Adrenal gland (tissue), 5 donors: Measurements from ENCODE around the gene TNFSF8.

Experiments
- POLR2A ChIP-seq, 2 donors: fragments of 450-650 bp; IDR thresholded peaks; one replicate each; pipeline ENCODE4 v1.6.1; 2017; ENCODE audit warnings: antibody characterized with exemption in 2 of 2, mild to moderate bottlenecking in 2 of 2, moderate library complexity in 1 of 2
- TF ChIP-seq, protein P1 (sequence below), 6 experiments: fragments of 450-650 bp in 4 of 6; fragments of 200-600 bp in 2 of 6; sonication (generic) in 1 of 6; IDR thresholded peaks; 1 replicate in 5 of 6; 2 replicates in 1 of 6; pipeline versions ENCODE4 v1.5.1 to v1.8.0; 2016 to 2021; ENCODE audit warnings: antibody characterized with exemption in 6 of 6, mild to moderate bottlenecking in 2 of 6, moderate library complexity in 1 of 6
- donor health status: DM: no; HTN: no; CAD: no.

- no peak for TF ChIP-seq POLR2A (IDR thresholded peaks at IDR 0.05)
- TF ChIP-seq, protein P1, sequence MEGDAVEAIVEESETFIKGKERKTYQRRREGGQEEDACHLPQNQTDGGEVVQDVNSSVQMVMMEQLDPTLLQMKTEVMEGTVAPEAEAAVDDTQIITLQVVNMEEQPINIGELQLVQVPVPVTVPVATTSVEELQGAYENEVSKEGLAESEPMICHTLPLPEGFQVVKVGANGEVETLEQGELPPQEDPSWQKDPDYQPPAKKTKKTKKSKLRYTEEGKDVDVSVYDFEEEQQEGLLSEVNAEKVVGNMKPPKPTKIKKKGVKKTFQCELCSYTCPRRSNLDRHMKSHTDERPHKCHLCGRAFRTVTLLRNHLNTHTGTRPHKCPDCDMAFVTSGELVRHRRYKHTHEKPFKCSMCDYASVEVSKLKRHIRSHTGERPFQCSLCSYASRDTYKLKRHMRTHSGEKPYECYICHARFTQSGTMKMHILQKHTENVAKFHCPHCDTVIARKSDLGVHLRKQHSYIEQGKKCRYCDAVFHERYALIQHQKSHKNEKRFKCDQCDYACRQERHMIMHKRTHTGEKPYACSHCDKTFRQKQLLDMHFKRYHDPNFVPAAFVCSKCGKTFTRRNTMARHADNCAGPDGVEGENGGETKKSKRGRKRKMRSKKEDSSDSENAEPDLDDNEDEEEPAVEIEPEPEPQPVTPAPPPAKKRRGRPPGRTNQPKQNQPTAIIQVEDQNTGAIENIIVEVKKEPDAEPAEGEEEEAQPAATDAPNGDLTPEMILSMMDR (IDR thresholded peaks at IDR 0.05) = no peak
Observed at GRCh38 chr9:114910541-114910940, 19.9 kb downstream of the TNFSF8 start.
